ENCODE measurements around the gene OSR1.
A peak's percentile ranks its signal among the peaks of the same experiment; 100 is the strongest.

The OSR1 gene

DNA sequence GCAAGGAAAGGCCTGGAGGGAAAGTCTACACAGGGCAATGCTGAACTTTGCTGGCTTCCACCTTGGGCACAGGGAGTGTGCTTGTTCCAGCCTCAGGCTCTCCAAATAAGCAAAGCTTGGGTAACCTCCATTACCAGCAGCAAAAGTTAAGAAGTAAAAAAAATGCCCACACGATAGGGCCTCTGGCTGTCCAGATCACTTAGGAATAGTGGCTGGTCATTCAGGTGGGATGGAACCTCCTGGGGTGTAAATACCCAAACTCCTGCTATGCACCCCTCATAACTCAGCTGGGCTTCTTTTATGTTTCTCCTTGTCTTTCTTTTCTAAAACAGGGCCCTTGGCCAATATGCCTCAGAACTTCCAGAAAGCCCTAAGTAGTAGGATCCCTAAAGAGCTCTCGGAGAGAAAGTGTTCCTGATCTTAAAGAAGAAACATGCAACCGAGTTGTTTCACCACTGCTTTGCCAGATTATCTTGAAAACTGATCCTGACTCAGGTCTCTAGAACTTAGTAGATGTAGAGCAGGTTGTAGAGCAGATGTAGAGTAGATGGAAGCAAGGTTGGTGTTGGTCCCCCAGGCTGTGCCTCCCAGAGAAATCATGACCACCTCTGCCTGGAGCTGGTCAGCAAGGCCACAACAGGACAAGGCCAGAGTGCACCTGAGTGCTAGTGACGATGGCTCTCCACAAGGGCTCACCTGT is 2.0 kb upstream of the OSR1 start:
- H3K9me3 ChIP-seq (ENCODE audit: severe bottlenecking): no peaks in the 10 kb centered on the region
- TF ChIP-seq, protein P1, sequence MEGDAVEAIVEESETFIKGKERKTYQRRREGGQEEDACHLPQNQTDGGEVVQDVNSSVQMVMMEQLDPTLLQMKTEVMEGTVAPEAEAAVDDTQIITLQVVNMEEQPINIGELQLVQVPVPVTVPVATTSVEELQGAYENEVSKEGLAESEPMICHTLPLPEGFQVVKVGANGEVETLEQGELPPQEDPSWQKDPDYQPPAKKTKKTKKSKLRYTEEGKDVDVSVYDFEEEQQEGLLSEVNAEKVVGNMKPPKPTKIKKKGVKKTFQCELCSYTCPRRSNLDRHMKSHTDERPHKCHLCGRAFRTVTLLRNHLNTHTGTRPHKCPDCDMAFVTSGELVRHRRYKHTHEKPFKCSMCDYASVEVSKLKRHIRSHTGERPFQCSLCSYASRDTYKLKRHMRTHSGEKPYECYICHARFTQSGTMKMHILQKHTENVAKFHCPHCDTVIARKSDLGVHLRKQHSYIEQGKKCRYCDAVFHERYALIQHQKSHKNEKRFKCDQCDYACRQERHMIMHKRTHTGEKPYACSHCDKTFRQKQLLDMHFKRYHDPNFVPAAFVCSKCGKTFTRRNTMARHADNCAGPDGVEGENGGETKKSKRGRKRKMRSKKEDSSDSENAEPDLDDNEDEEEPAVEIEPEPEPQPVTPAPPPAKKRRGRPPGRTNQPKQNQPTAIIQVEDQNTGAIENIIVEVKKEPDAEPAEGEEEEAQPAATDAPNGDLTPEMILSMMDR (IDR thresholded peaks at IDR 0.05; ENCODE audit: poor library complexity, severe bottlenecking): no peak
- H3K27me3 ChIP-seq (ENCODE audit: insufficient read depth, poor library complexity, severe bottlenecking): no peaks in the 10 kb centered on the region
- DNase-seq (ENCODE audit: low spot score) (no peak), ATAC-seq (ENCODE audit: low read depth) (no peak)
- no peak overlapping the region for H3K4me3 ChIP-seq (ENCODE audit: severe bottlenecking)
- H3K27ac ChIP-seq (ENCODE audit: poor library complexity, severe bottlenecking): no peak overlapping the region
- no peaks in the 10 kb centered on the region for H3K36me3 ChIP-seq (ENCODE audit: low read depth)
- H3K4me1 ChIP-seq (ENCODE audit: insufficient read depth, poor library complexity, severe bottlenecking): no peaks in the 10 kb centered on the region

DNA sequence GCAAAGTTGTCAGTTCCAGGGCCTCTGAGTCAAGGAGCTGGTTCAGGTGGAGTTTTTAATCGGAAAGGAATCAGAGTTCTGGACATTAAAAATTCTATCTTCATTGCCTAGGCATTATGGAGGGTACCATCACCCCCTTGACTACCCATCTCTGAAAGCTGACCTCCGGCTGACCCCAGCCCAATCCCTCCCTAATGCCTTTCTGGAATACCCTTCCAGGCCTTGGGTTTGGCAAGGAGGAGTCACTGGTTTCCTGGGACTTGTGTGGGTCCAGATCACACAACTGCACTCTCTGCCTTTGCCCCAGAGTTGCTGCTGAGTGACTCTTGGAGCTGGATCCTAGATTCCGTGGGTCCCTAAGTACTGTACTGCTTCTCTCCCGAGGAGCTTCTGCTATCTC is 1.0 kb upstream of the OSR1 start:
- Histone ChIP-seq H3K9me3 (ENCODE audit: severe bottlenecking) (no peaks in the 10 kb centered on the region), H3K4me3 (ENCODE audit: severe bottlenecking) (no peak overlapping the region), H3K36me3 (ENCODE audit: low read depth) (no peaks in the 10 kb centered on the region), H3K27ac (ENCODE audit: poor library complexity, severe bottlenecking) (no peak overlapping the region), H3K27me3 (ENCODE audit: insufficient read depth, poor library complexity, severe bottlenecking) (no peaks in the 10 kb centered on the region), H3K4me1 (ENCODE audit: insufficient read depth, poor library complexity, severe bottlenecking) (no peaks in the 10 kb centered on the region)
- ATAC-seq (ENCODE audit: low read depth) (no peak), DNase-seq (ENCODE audit: low spot score) (no peak)
- TF ChIP-seq, protein P1 (IDR thresholded peaks at IDR 0.05; ENCODE audit: poor library complexity, severe bottlenecking): no peak

DNA sequence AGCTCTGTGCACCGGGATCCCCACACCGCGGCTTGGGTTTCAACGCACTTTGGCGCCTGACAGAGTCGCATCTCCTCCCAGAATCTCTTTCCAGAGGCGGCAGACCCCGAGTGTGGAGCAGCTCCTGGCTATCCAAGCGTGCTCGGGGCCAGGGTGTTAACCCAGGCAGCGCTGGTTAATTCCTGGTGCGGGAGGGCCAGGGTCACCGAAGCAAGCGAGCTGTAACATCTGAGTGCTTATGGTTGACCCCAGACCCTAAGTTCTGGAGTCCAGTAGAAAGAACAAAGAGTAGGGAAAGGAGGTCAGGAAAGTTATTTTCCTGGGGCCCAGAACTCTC is 566 bp upstream of the OSR1 start:
- no peak for DNase-seq (ENCODE audit: low spot score)
- ATAC-seq (ENCODE audit: low read depth): no peak
- H3K27me3 ChIP-seq (ENCODE audit: insufficient read depth, poor library complexity, severe bottlenecking): no peaks in the 10 kb centered on the region
- no peaks in the 10 kb centered on the region for H3K36me3 ChIP-seq (ENCODE audit: low read depth)
- no peaks in the 10 kb centered on the region for H3K4me1 ChIP-seq (ENCODE audit: insufficient read depth, poor library complexity, severe bottlenecking)
- peak overlapping the region; percentile 45 for H3K4me3 ChIP-seq (ENCODE audit: severe bottlenecking)
- H3K9me3 ChIP-seq (ENCODE audit: severe bottlenecking): no peaks in the 10 kb centered on the region
- H3K27ac ChIP-seq (ENCODE audit: poor library complexity, severe bottlenecking): peak overlapping the region; percentile 29
- TF ChIP-seq, protein P1 (IDR thresholded peaks at IDR 0.05; ENCODE audit: poor library complexity, severe bottlenecking): no peak

DNA sequence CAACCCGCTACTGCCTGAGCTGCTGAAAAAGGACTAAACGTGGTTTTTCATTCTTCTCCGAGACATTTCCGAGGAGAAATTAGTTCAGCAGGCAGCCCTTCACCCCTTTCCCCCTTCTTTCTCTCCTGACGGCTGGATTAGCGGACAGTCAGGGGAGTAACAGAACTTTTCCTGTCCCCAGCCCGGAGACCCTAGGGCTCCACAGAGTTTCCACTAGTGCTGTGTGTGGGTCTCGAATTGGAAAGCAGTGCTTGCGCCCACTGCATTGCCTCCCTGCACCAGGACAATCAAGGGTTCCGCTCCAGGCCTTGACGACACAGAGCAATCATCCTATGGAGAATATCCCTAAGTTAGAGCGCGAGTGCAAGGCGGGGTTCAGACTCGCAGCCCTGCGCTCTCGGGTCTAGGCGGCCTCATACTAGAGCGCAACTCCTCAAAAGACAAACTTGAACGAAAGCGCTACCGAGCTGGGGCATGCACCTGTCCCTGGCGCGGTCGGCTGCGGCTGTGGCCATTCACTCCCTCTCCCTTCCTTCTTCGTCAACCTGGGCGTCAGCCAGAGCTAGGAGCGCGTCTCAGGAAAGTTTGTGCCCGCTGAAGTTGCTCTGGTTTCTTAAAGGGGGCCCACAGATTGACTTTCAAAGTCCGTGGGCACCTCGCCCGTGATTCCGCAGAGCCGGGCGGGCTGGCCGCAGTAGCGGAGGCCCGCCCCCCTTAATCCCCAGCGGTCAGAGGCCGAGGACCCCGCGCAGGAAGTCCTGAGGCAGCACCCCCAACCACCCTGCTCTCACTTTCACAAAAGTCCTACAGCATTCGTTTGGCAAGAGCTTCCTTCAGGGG is 801 bp downstream of the OSR1 start:
- Histone ChIP-seq H3K36me3 (ENCODE audit: low read depth) (peaks cover under 1% of the 10 kb centered on the region; the same call in 1 of the 2 replicates), H3K4me1 (ENCODE audit: insufficient read depth, poor library complexity, severe bottlenecking) (no peaks in the 10 kb centered on the region), H3K27me3 (ENCODE audit: insufficient read depth, poor library complexity, severe bottlenecking) (no peaks in the 10 kb centered on the region), H3K4me3 (ENCODE audit: severe bottlenecking) (peak overlapping the region; percentile 45), H3K9me3 (ENCODE audit: severe bottlenecking) (no peaks in the 10 kb centered on the region), H3K27ac (ENCODE audit: poor library complexity, severe bottlenecking) (peak overlapping the region; percentile 29)
- DNase-seq (ENCODE audit: low spot score) (no peak), ATAC-seq (ENCODE audit: low read depth) (peak; percentile 38)
- TF ChIP-seq, protein P1 (IDR thresholded peaks at IDR 0.05; ENCODE audit: poor library complexity, severe bottlenecking): no peak
